Activated CD8-positive, alpha-beta memory T cell treated with anti-CD3 and anti-CD28 coated beads, Interleukin-2, amount 10 ng/mL, durations not matched to agents 7 days and 5 days (primary cell): Measurements from ENCODE around the gene RPS16. TPM values are rescaled to one million over a fixed set of nuclear protein-coding genes. Genes with fewer than 3 reads are reported as not detected.
"Not testable (repeated sequence)": the region's sequence is repeated elsewhere in the genome, so short reads cannot be mapped to it uniquely, and the experiment has no call there.

Source experiments
- ATAC-seq: fragments of 150-1000 bp; cut with Tn5 transposase; one replicate; pipeline ENCODE4 v1.10.0; 2021; ENCODE audit warnings: moderate library complexity
- CTCF ChIA-PET: fragments of 350-600 bp; sonication (Branson Sonifier 250); formaldehyde crosslinking; loops from one replicate; lab custom pipeline; 2021; ENCODE audit warnings: antibody characterized with exemption; lab: Charles Lee
- DNase-seq: peaks from one replicate; pipeline ENCODE4 v3.0.0-alpha.2; 2020
- H3K27ac Mint-ChIP-seq: one replicate; pipeline ENCODE4 v1.8.0; 2021; ENCODE audit warnings: mild to moderate bottlenecking, mixed read lengths
- H3K27me3 Mint-ChIP-seq: one replicate; pipeline ENCODE4 v1.8.0; 2021; ENCODE audit warnings: mixed read lengths
- H3K36me3 Mint-ChIP-seq: one replicate; pipeline ENCODE4 v1.8.0; 2021; ENCODE audit warnings: mild to moderate bottlenecking, mixed read lengths
- H3K4me1 Mint-ChIP-seq: one replicate; pipeline ENCODE4 v1.8.0; 2021; ENCODE audit warnings: mixed read lengths
- H3K4me3 Mint-ChIP-seq: one replicate; pipeline ENCODE4 v1.8.0; 2021; ENCODE audit warnings: mild to moderate bottlenecking, moderate library complexity, mixed read lengths
- H3K9me3 Mint-ChIP-seq: one replicate; pipeline ENCODE4 v1.8.0; 2022; ENCODE audit warnings: low read depth, mixed read lengths
- total RNA-seq, 2 experiments: library from RNA; stranded (reverse); gene quantifications; one replicate each; pipeline ENCODE4 v1.2.3, GENCODE V29; 2021

The RPS16 gene
- total RNA-seq: 1,000 to 10,000 TPM; 1,815 to 2,117 TPM

- H3K4me3 Mint-ChIP-seq: peak within 1 kb of the TSS; percentile 99
- CTCF ChIA-PET: interaction anchor here (0.6 to 3.4 kb wide), 21 partner anchors 9 to 535 kb away, joined by 3 to 20 read pairs (median 4); partner anchors contain the start of genes EID2, EID2B, MED29 and PAF1
- peak; percentile 99 for DNase-seq
- peak within 1 kb of the TSS; percentile 99 for H3K27ac Mint-ChIP-seq
- no peaks in the 10 kb centered on the region for H3K9me3 Mint-ChIP-seq
- peaks cover 55% of the 10 kb centered on the region for H3K4me1 Mint-ChIP-seq
- peaks cover 36% of the 10 kb centered on the region for H3K36me3 Mint-ChIP-seq
- peak; percentile 87 for ATAC-seq
- peaks cover 4% of the 10 kb centered on the region for H3K27me3 Mint-ChIP-seq
Observed at GRCh38 chr19:39435499-39436349, at the start of gene RPS16. Gene RPS16, minus strand, starts transcription at chr19:39435949. Its CDS starts 54 bp downstream, at chr19:39435895.

DNA sequence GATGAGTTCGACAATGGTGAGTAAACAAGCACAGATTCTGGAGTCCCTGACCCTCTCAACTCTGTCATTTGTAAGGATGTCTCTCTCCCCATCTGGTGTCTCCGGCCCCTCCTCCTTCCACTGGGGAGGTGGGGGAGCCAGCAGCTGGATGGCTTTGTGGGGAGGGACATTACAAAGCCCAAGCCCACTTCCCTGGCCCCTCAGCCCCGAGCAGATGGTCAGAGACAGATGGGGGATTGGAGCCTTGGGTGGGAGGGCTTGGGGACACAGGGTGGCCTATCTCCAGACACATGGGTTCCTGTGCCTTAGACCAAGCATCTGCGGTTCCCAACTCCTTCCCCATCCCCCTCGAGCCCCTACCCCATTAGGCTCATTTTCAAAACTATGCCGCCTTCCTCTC is 47.4 kb upstream of the RPS16 start:
- no peaks in the 10 kb centered on the region for H3K27me3 Mint-ChIP-seq
- H3K4me1 Mint-ChIP-seq: peaks cover 27% of the 10 kb centered on the region
- ATAC-seq (no peak), DNase-seq (no peak)
- no peaks in the 10 kb centered on the region for H3K9me3 Mint-ChIP-seq
- H3K4me3 Mint-ChIP-seq: no peak overlapping the region
- H3K36me3 Mint-ChIP-seq: peaks cover 12% of the 10 kb centered on the region
- no peak overlapping the region for H3K27ac Mint-ChIP-seq
- CTCF ChIA-PET: interaction anchor here (1.3 to 1.4 kb wide), 2 partner anchors 9 to 20 kb away, joined by 4 read pairs; no protein-coding TSS in a partner anchor

GRCh38 chr19:39481676-39482075 is 45.9 kb upstream of the RPS16 start:
- peak overlapping the region; percentile 84 for H3K27ac Mint-ChIP-seq
- H3K4me1 Mint-ChIP-seq: peaks cover 27% of the 10 kb centered on the region
- no peak for ATAC-seq
- H3K27me3 Mint-ChIP-seq: no peaks in the 10 kb centered on the region
- DNase-seq: no peak
- H3K9me3 Mint-ChIP-seq: no peaks in the 10 kb centered on the region
- peaks cover 8% of the 10 kb centered on the region for H3K36me3 Mint-ChIP-seq
- H3K4me3 Mint-ChIP-seq: peak overlapping the region; percentile 89
- CTCF ChIA-PET: interaction anchor here (1.0 to 1.3 kb wide), 2 partner anchors 20 to 51 kb away, joined by 3 to 5 read pairs; partner anchors contain the start of gene EID2B

DNA sequence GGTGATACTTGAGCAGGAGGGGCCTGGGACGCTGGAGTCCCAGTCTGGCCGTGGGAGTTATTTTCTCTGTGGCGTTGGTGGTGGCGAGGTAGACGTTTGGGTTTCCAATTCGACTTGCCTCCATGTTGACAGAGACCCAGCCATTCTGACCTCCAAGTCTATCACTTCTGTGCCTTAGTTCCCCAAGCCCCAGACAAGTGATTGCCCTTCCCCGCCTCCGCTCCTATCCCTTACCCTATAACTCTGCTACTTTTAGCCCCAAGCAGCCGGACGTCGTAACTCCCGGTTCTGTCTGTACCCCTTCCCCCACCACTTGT is 45.4 kb upstream of the RPS16 start:
- DNase-seq (no peak), ATAC-seq (no peak)
- Mint-ChIP-seq H3K27me3 (no peaks in the 10 kb centered on the region), H3K4me1 (peaks cover 27% of the 10 kb centered on the region), H3K36me3 (peaks cover 10% of the 10 kb centered on the region), H3K27ac (peak overlapping the region; percentile 84), H3K4me3 (peak overlapping the region; percentile 89), H3K9me3 (no peaks in the 10 kb centered on the region)
- CTCF ChIA-PET: interaction anchor here (0.6 to 1.3 kb wide), 4 partner anchors 20 to 135 kb away, joined by 3 to 5 read pairs (median 4); partner anchors contain the start of gene EID2B

DNA sequence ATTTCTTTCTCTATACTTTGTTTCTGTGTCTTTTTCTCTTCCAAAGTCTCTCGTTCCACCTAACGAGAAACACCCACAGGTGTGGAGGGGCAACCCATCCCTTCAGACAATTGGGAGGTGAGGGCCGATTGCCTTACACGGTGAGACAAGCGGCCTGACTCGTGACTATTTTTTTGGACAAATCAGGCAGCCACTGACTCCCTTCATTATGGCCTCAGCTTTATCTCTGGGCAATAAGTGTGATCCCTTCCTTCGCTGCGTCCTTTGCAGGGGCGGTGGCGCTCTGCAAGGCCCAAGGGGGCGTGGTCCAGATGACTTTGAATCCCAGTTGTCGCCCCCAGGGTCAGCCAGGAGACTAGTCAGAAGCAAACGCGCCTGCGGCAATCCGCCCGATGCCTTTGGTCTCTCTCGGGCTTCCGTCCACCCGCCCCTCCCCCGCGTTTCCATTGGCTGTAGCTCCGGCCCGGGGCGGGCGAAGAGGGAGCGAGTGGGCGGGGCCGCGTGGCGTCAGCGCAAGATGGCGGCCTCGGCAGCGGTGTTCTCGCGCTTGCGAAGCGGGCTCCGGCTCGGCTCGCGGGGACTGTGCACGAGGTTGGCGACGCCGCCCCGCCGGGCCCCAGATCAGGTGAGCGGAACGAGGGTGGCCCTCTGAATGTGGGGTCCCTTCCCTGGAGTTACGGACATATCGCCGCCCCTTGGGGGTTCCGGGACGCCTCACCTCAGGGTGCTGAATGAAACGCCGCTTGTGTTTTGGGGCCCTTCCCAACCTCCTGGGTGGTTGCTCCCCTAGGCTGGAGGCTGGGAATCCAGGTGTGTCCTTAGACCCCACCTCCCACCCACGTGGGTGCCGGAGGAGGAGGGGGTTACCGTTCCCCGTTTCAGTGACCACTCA is 44.8 kb upstream of the RPS16 start, which contains the start of gene TIMM50:
Gene TIMM50 (plus strand): TSS at position 502 of the 892 bp plus-strand sequence. CDS start 16 bp downstream, at position 518.
- Mint-ChIP-seq H3K36me3 (peaks cover 10% of the 10 kb centered on the region), H3K9me3 (no peaks in the 10 kb centered on the region), H3K27me3 (no peaks in the 10 kb centered on the region), H3K4me1 (peaks cover 27% of the 10 kb centered on the region), H3K27ac (peak within 1 kb of the TSS; percentile 93), H3K4me3 (peak within 1 kb of the TSS; percentile 89)
- CTCF ChIA-PET: interaction anchor here (0.6 to 1.3 kb wide), 5 partner anchors 21 to 134 kb away, joined by 3 to 5 read pairs (median 3); partner anchors contain the start of gene EID2B
- DNase-seq (peak; percentile 98), ATAC-seq (peak; percentile 97)

DNA sequence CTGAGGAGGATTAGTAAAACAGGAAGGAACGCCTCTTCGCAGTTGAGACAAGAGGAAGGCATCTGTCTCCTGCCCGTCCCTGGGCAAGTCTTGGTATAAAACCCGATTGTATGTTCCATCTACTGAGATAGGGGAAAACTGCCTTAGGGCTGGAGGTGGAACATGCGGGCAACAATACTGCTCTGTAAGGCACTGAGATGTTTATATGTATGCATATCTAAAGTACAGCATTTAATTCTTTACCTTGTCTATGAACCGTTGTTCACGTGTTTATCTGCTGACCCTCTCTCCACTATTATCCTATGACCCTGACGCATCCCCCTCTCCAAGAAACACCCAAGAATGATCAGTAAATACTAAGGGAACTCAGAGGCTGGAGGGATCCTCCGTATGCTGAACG is 44.2 kb upstream of the RPS16 start:
- Mint-ChIP-seq H3K4me3 (peak overlapping the region; percentile 89), H3K27me3 (no peaks in the 10 kb centered on the region), H3K9me3 (no peaks in the 10 kb centered on the region), H3K27ac (peak overlapping the region; percentile 93), H3K4me1 (peaks cover 27% of the 10 kb centered on the region), H3K36me3 (peaks cover 14% of the 10 kb centered on the region)
- CTCF ChIA-PET: interaction anchor here (0.8 kb wide), 1 partner anchor 23 kb away, joined by 3 read pairs; no protein-coding TSS in a partner anchor
- DNase-seq (no peak), ATAC-seq (no peak)

DNA sequence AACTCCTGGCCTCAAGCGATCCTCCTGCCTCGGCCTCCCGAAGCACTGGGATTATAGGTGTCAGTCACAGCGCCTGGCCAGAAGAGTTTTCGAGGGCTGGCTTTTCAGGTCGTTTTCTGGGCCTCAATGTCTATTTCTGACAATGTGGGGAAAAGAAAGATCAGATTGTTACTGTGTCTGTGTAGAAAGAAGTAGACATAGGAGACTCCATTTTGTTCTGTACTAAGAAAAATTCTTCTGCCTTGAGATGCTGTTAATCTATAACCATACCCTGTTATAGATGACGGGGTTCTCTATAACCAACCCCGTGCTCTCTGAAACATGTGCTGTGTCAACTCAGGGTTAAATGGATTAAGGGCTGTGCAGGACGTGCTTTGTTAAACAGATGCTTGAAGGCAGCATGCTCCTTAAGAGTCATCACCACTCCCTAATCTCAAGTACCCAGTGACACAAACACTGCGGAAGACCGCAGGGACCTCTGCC is 43.6 kb upstream of the RPS16 start:
- H3K9me3 Mint-ChIP-seq, DNase-seq, ATAC-seq, H3K27me3 Mint-ChIP-seq, CTCF ChIA-PET: not testable (repeated sequence)
- H3K27ac Mint-ChIP-seq: peak overlapping the region; percentile 93
- peaks cover 27% of the 10 kb centered on the region for H3K4me1 Mint-ChIP-seq
- H3K36me3 Mint-ChIP-seq: peaks cover 18% of the 10 kb centered on the region
- H3K4me3 Mint-ChIP-seq: peak overlapping the region; percentile 89

DNA sequence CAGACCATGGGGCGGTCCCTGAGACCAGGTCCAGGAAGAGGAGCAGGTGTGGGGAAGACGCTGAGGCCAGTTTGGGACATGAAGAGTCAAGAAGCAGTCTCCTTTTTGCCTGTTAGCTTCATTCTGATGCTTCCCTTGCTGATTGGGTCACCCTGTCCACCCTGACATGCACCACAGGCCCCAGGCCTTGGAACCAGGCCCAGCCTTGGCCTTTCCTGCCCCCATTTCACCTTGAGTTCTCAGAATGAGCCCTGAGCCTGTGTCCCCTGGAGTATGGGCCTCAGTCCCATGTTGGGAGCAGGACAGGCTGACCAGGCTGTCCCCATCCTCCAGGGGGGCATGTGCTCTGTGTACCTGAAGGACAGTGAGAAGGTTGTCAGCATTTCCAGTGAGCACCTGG is 40.0 kb upstream of the RPS16 start:
- Mint-ChIP-seq H3K4me1 (peaks cover 20% of the 10 kb centered on the region), H3K27me3 (no peaks in the 10 kb centered on the region), H3K9me3 (no peaks in the 10 kb centered on the region), H3K27ac (no peak overlapping the region), H3K4me3 (no peak overlapping the region), H3K36me3 (peaks cover 29% of the 10 kb centered on the region)
- CTCF ChIA-PET: interaction anchor here (1.3 to 4.9 kb wide), 3 partner anchors 13 to 57 kb away, joined by 5 to 37 read pairs (median 19); partner anchors contain the start of gene EID2B
- ATAC-seq (no peak), DNase-seq (no peak)

DNA sequence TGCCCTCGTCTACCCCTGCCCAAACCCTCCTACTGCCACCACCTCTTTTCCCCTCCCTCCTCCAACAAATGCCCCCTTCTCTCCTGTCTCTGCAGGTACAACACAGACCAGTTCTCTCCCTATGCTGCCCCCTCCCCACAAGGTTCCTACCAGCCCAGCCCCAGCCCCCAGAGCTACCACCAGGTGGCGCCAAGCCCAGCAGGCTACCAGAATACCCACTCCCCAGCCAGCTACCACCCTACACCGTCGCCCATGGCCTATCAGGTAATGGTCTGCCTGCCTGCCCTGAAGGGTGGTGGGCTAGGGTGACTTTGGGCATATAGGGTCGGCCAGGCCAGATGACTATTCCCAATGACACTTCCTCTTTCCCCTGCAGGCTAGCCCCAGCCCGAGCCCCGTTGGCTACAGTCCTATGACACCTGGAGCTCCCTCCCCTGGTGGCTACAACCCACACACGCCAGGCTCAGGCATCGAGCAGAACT is 38.4 kb upstream of the RPS16 start:
- ATAC-seq (peak; percentile 83), DNase-seq (peak; percentile 67)
- Mint-ChIP-seq H3K36me3 (peaks cover 38% of the 10 kb centered on the region), H3K4me1 (peaks cover 11% of the 10 kb centered on the region), H3K27me3 (no peaks in the 10 kb centered on the region), H3K9me3 (no peaks in the 10 kb centered on the region), H3K27ac (no peak overlapping the region), H3K4me3 (no peak overlapping the region)
- CTCF ChIA-PET: interaction anchor here (0.6 to 4.9 kb wide), 26 partner anchors 8 to 369 kb away, joined by 3 to 37 read pairs (median 5); partner anchors contain the start of genes EID2B, MED29, PAF1 and RPS16

DNA sequence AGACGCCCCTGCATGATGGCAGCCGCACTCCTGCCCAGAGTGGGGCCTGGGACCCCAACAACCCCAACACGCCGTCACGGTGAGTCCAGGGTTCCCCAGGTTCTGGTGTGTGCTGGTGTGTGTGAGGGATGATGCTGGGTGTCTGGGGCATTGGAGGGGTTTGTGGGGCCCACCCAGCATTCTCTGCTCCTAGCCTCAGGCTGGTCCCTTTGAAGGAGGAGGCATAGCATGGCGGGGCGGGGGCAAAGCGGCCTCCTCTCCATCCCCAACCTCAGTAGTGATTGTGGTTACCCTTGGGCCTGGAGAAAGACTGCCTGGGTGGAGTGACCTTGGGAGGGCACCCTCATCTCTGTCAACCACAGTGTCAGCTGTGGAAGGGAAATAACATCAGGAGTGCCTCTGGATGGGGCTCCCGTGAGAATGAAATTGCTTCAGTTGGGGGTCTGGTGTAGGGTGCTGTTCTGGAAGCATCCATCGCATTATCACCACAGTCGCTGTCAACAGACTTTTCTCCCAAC is 37.8 kb upstream of the RPS16 start:
- H3K9me3 Mint-ChIP-seq: no peaks in the 10 kb centered on the region
- peaks cover 11% of the 10 kb centered on the region for H3K4me1 Mint-ChIP-seq
- ATAC-seq (no peak), DNase-seq (no peak)
- H3K27ac Mint-ChIP-seq: no peak overlapping the region
- H3K36me3 Mint-ChIP-seq: peaks cover 44% of the 10 kb centered on the region
- CTCF ChIA-PET: interaction anchor here (0.6 to 4.9 kb wide), 18 partner anchors 8 to 370 kb away, joined by 3 to 37 read pairs (median 5); partner anchors contain the start of genes EID2B, RPS16 and SUPT5H
- H3K4me3 Mint-ChIP-seq: no peak overlapping the region
- H3K27me3 Mint-ChIP-seq: no peaks in the 10 kb centered on the region

- ATAC-seq (no peak), DNase-seq (no peak)
- Mint-ChIP-seq H3K36me3 (peaks cover 49% of the 10 kb centered on the region), H3K27ac (no peak overlapping the region), H3K9me3 (no peaks in the 10 kb centered on the region), H3K4me3 (no peak overlapping the region), H3K27me3 (no peaks in the 10 kb centered on the region), H3K4me1 (peaks cover 11% of the 10 kb centered on the region)
- CTCF ChIA-PET: interaction anchor here (0.6 to 4.9 kb wide), 5 partner anchors 9 to 60 kb away, joined by 3 to 37 read pairs (median 10); partner anchors contain the start of gene EID2B
Observed at GRCh38 chr19:39472746-39473442, 37.1 kb upstream of the RPS16 start.
